NCI-H446 (cell line): ENCODE data around the gene CLK4.
A peak's percentile ranks its signal among the peaks of the same experiment; 100 is the strongest.

Source experiments
- DNase-seq, 2 experiments: peaks; one replicate each; lab custom pipeline; 2025; lab: John Stamatoyannopoulos, UW

Gene CLK4

GRCh38 chr5:178626484-178627258, at the start of gene CLK4:
TSS of gene CLK4 (minus strand) at chr5:178627050. CDS start at chr5:178623416, 3,634 bp downstream.
- peak; percentile 73 to 96 for DNase-seq

- DNase-seq: no peak
Observed at GRCh38 chr5:178675922-178676321, 49.1 kb upstream of the CLK4 start.

GRCh38 chr5:178674334-178674733, 47.5 kb upstream of the CLK4 start:
- no peak for DNase-seq

- no peak for DNase-seq
Observed at GRCh38 chr5:178673801-178674295, 47.0 kb upstream of the CLK4 start.

- no peak for DNase-seq
Observed at GRCh38 chr5:178672630-178673029, 45.8 kb upstream of the CLK4 start.

- no peak for DNase-seq
Observed at GRCh38 chr5:178671602-178672144, 44.8 kb upstream of the CLK4 start.

GRCh38 chr5:178670351-178670885, 43.6 kb upstream of the CLK4 start:
- DNase-seq: no peak

GRCh38 chr5:178668579-178668978, 41.7 kb upstream of the CLK4 start:
- DNase-seq: no peak

- no peak for DNase-seq
Observed at GRCh38 chr5:178667688-178668087, 40.8 kb upstream of the CLK4 start.

- no peak for DNase-seq
Observed at GRCh38 chr5:178667101-178667500, 40.3 kb upstream of the CLK4 start.

- DNase-seq: no peak
Observed at GRCh38 chr5:178664141-178664540, 37.3 kb upstream of the CLK4 start.

- no peak for DNase-seq
Observed at GRCh38 chr5:178662541-178662860, 35.7 kb upstream of the CLK4 start.

- DNase-seq: no peak
Observed at GRCh38 chr5:178661836-178662540, 35.1 kb upstream of the CLK4 start.

GRCh38 chr5:178651046-178651810, 24.4 kb upstream of the CLK4 start:
- no peak for DNase-seq

- DNase-seq: no peak
Observed at GRCh38 chr5:178650214-178650613, 23.4 kb upstream of the CLK4 start.

- DNase-seq: no peak
Observed at GRCh38 chr5:178649580-178649979, 22.7 kb upstream of the CLK4 start.

GRCh38 chr5:178644826-178645545, 18.1 kb upstream of the CLK4 start:
- no peak for DNase-seq

- no peak for DNase-seq
Observed at GRCh38 chr5:178642351-178642909, 15.6 kb upstream of the CLK4 start.

- DNase-seq: no peak
Observed at GRCh38 chr5:178641711-178642110, 14.9 kb upstream of the CLK4 start.

GRCh38 chr5:178640331-178641045, 13.6 kb upstream of the CLK4 start:
- DNase-seq: no peak
